HUDEP-2 (cell line): ENCODE data around the gene POU6F1.

ENCODE experiments used
- DNase-seq, 76 experiments: peaks; one replicate each; lab custom pipeline; 2025; ENCODE audit not compliant: unreplicated experiment in 76 of 76; lab: John Stamatoyannopoulos, UW

POU6F1 gene

GRCh38 chr12:51172515-51173431, 45.1 kb downstream of the POU6F1 start, which contains the start of gene TFCP2:
Gene TFCP2, minus strand, starts transcription at chr12:51173135. Its CDS starts 713 bp downstream, at chr12:51172422.
- DNase-seq, result peak in 74 of 76 experiments; percentile 56 to 95 (median 88)

GRCh38 chr12:51171884-51172514, 45.9 kb downstream of the POU6F1 start:
- peak in 1 of 76 experiments; percentile 9 for DNase-seq

DNA sequence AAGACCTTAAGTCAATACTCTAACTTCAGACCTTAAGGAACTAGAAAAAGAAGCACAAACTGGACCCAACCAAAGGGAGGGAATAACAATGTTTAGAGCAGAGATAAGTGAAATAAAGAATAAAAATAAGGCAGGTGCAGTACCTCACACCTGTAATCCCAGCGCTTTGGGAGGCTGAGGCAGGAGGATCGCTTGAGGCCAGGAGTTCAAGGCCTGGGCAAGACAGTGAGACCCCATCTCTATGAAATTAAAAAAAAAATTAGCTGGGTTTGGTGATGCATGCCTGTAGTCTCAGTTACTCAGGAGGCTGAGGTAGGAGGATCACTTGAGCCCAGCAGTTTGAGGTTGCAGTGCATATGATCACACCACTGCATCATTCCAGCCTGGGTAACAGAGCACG, 54.1 kb downstream of the POU6F1 start:
- no peak for DNase-seq

GRCh38 chr12:51162217-51162616, 55.6 kb downstream of the POU6F1 start:
- DNase-seq, result no peak

- no peak for DNase-seq
Observed at GRCh38 chr12:51160814-51161459, 56.9 kb downstream of the POU6F1 start.

DNA sequence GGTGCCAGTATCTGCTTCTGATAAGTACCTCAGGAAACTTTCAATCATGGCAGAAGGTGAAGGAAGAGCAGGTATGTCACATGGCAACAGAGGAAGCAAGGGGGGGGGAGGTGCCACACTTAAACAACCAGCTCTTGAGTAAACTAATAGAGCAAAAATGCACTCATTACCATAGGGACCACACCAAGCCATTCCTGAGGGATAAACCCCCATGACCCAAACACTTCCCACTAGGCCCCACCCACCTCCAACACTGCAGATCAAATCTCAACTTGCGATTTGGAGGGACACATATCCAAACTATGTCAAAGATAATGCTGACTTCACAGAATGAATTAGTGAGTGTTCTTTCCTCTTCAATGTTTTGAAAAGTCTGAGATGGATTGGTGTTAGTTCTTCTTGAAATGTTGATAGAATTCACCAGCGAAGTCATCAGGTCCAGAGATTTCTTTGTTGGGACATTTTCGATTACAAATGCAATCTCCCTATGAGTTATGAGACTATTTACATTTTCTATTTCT, 61.6 kb downstream of the POU6F1 start:
- DNase-seq, result no peak

DNA sequence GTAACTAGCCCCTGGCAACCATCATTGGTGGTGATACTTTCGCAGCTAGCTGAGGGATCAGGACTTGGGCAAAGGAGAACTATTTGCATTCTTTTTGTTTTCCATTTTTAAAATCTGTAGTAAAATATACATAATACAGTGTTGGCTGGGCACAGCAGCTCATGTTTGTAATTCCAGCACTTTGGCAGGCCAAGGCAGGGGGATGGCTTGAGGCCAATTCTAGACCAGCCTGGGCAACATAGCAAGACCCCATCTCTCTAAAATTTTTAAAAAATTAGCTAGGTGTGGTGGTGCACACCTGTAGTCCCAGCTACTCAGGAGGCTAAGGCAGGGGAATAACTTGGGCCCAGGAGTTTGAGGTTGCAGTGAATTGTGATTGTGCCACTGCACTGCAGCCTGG, 64.9 kb downstream of the POU6F1 start:
- DNase-seq, result no peak

GRCh38 chr12:51150777-51151176, 67.1 kb downstream of the POU6F1 start:
- no peak for DNase-seq

DNA sequence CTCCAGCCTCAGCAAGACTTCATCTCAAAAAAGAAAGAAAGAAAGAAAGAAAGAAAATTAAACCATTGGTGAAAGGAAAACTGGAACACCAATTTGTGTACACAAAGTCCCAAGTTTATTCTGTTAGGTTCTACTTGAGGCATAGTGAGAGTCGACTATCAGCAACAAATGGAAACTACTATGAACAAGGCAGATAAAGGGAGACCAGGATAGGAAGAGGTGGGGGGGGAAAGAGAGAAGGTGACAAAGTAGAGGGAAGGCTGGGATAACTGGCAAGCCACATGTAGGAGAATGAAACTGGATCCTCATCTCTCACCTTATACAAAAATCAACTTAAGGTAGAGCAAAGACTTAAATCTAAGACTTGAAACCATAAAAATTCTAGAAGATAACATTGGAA, 70.6 kb downstream of the POU6F1 start:
- no peak for DNase-seq

- no peak for DNase-seq
Observed at GRCh38 chr12:51139292-51139844, 78.5 kb downstream of the POU6F1 start.
